Upper lobe of left lung (tissue), 6 donors: ENCODE measurements around the gene PSMG3. TPM values are rescaled to one million over a fixed set of nuclear protein-coding genes. Genes with fewer than 3 reads are reported as not detected.

Source experiments
- ATAC-seq, 2 donors: fragments of 200-7000 bp; cut with Tn5 transposase; one replicate each; pipeline ENCODE4 v1.9.1; 2022; ENCODE audit warnings: mild to moderate bottlenecking in 2 of 2, moderate library complexity in 2 of 2; ENCODE audit not compliant: low FRiP score in 2 of 2
- DNase-seq, 2 donors: peaks; one replicate each; pipeline ENCODE4 v3.0.0-alpha.2; 2019 to 2020
- H3K27ac ChIP-seq, 4 donors: fragments of 200-600 bp; sonication (generic); one replicate each; pipeline ENCODE4 v1.5.1; 2016 to 2019
- H3K27me3 ChIP-seq, 4 donors: fragments of 200-600 bp; sonication (generic); one replicate each; pipeline ENCODE4 v1.5.1; 2017 to 2019
- H3K36me3 ChIP-seq, 4 donors: fragments of 200-600 bp; sonication (generic); one replicate each; pipeline ENCODE4 v1.5.1; 2016 to 2019
- H3K4me1 ChIP-seq, 4 donors: fragments of 200-600 bp; sonication (generic); one replicate each; pipeline ENCODE4 v1.5.1; 2018 to 2019
- H3K4me3 ChIP-seq, 4 donors: fragments of 200-600 bp; sonication (generic); one replicate each; pipeline ENCODE4 v1.5.1; 2017 to 2019; ENCODE audit warnings: mild to moderate bottlenecking in 2 of 4, moderate library complexity in 1 of 4
- H3K9me3 ChIP-seq, 4 donors: fragments of 200-600 bp; sonication (generic); one replicate each; pipeline ENCODE4 v1.5.1; 2018 to 2019
- CTCF ChIP-seq, 6 experiments: fragments of 450-650 bp in 4 of 6; fragments of 200-600 bp in 2 of 6; sonication (generic) in 2 of 6; IDR thresholded peaks; one replicate each; pipeline ENCODE4 v1.5.1; 2016 to 2019; ENCODE audit warnings: antibody characterized with exemption in 6 of 6
- EP300 ChIP-seq, 4 donors: sonication (generic); formaldehyde crosslinking; IDR thresholded peaks; one replicate each; pipeline ENCODE4 v1.5.1; 2017; ENCODE audit warnings: antibody characterized with exemption in 4 of 4, control low read depth in 2 of 4
- POLR2A ChIP-seq, 4 donors: fragments of 450-650 bp; IDR thresholded peaks; one replicate each; pipeline ENCODE4 v1.5.1; 2016 to 2017; ENCODE audit warnings: antibody characterized with exemption in 4 of 4, mild to moderate bottlenecking in 2 of 4
- POLR2AphosphoS5 ChIP-seq, 2 donors: sonication (generic); formaldehyde crosslinking; IDR thresholded peaks; one replicate each; pipeline ENCODE4 v1.5.1; 2017; ENCODE audit warnings: antibody characterized with exemption in 2 of 2
- WGBS, 2 donors: methylation state at CpG; one replicate each; pipeline ENCODE4 v1.1.5; 2017 to 2018; 5-methylcytosine and 5-hydroxymethylcytosine counted together
- total RNA-seq, 6 donors: library from RNA; depleted of rRNA in 4 of 6; stranded (reverse); fragments of >200 nt in 4 of 6; gene quantifications; one replicate each; pipeline versions ENCODE4 v1.1.0 to v1.2.1, GENCODE V29; 2016 to 2021
- donor health status: DM: no; HTN: no; CAD: no; lungs with moderate emphysema.
- donor health status: DM: no; HTN: yes; CAD: no; lungs with severe emphysema.

Gene PSMG3
- total RNA-seq, 6 donors from 2014 or later = 19.0 to 53.1 (median 21.6) TPM

DNA sequence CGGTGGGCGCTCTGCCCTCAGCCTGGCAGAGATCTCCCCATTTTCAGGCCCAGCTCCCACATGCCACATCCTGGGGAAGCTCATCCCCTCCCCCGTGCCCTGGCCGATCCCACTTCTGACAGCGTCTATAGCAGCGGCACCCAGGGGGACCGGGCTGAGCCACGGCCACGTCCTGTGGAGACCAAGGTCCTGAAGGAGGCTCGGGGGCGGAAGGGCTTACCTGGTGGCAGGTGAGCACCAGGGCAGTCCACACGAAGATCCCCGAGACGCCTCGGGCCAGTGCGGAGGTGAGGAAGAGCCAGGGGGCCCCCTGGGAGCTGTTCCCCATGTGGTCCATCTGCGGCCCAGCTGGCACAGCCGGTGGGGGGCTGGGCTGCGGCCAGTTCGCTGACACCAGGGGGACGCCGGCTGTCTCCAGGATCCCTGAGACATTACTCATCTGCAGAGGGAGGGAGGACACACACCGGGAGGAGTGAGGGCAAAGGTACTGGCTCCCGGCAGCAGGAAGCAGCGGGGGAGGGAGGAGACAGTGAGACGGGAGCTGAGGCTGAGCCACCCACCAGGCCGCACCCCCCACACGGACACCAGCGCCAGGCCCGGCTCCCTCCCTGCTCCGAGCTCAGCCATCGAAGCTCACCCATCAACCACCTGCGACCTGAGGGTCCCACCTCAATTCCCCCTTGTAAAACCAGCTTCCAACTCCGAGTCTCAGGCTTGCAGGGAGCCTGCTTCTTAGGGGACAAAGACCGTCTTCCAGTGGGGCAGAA is 14.6 kb downstream of the PSMG3 start:
- H3K27ac ChIP-seq = peak overlapping the region; percentile 41 to 65 (median 50)
- H3K4me1 ChIP-seq = peaks cover 0 to 24% (median 13%) of the 10 kb centered on the region in 4 donors
- ATAC-seq = peak in 1 of 2 donors; percentile 33
- no peaks in the 10 kb centered on the region for H3K9me3 ChIP-seq
- no peak for TF ChIP-seq POLR2AphosphoS5 (IDR thresholded peaks at IDR 0.05)
- TF ChIP-seq POLR2A (IDR thresholded peaks at IDR 0.05) = no peak
- TF ChIP-seq EP300 (IDR thresholded peaks at IDR 0.05) = no peak
- no peak for TF ChIP-seq CTCF (IDR thresholded peaks at IDR 0.05)
- 35 to 53% methylated on average over 7 to 34 of the region's 35 CpGs for WGBS, 2 donors
- H3K27me3 ChIP-seq = no peaks in the 10 kb centered on the region
- DNase-seq = peak in 1 of 2 donors; percentile 68
- peak overlapping the region in 2 of 4 donors; percentile 23 to 30 for H3K4me3 ChIP-seq
- H3K36me3 ChIP-seq = no peaks in the 10 kb centered on the region

GRCh38 chr7:1554333-1555045 is 15.3 kb downstream of the PSMG3 start:
- Histone ChIP-seq H3K9me3 (no peaks in the 10 kb centered on the region), H3K27ac (no peak overlapping the region), H3K27me3 (no peaks in the 10 kb centered on the region), H3K4me3 (no peak overlapping the region), H3K4me1 (peaks cover 0 to 22% (median 13%) of the 10 kb centered on the region in 4 donors), H3K36me3 (no peaks in the 10 kb centered on the region)
- TF ChIP-seq CTCF (IDR thresholded peaks at IDR 0.05) (no peak), POLR2AphosphoS5 (IDR thresholded peaks at IDR 0.05) (no peak), POLR2A (IDR thresholded peaks at IDR 0.05) (no peak), EP300 (IDR thresholded peaks at IDR 0.05) (no peak)
- DNase-seq (peak in 1 of 2 donors; percentile 64), ATAC-seq (peak in 1 of 2 donors; percentile 1)
- WGBS, 2 donors = 73 to 83% methylated on average over 19 to 20 of the region's 20 CpGs

DNA sequence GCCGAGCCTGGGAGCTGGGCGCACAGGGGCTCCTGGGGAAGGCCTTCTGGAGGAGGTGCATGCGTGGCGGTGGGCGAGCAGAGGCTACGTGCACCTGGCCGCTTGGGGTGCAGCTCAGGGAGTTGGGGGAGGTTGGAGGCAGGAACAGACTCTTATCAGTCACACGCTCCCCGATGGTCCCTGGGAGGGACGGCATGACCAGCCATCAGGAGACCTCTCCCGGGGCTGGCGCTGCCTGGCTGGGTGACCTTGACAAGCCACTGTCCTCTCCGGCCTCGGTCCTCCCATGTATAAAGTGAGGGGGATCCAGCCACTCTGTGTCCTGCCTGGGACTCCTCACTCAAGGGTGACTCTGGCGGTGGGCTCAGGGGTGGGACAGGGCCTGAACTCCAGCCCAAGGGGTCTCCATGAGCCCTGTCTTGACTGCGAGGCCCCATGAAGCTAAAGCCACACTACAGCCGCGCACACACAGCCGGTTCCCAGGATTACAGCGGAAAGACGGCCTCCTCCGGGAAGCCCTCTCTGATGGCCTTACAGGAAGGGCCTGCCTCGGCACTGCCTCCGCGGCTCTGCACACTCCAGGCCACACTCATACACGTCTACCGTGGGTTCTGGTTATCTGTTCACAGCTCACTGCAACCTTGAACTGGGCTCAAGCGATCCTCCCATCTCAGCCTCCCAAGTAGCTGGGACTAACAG is 16.2 kb downstream of the PSMG3 start:
- DNase-seq (peak in 1 of 2 donors; percentile 77), ATAC-seq (no peak)
- no peak overlapping the region for H3K4me3 ChIP-seq

DNA sequence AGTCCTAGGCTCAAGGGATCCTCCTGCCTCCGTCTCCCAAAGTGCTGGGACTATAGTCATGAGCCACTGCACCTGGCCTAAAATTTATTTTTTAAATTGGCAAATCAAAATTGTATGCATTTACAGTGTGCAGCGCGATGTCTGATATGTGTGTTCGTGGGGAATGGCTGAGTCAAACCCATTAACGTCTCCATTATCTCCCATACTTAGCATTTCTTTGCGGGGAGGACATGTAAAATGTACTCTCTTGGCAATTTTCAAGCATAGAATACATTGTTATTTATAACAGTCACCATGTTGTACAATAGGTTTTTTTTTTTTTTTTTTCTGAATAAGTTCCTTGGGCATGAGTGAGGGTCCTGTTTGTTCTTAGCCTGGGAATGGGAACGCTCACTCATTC is 17.6 kb downstream of the PSMG3 start:
- DNase-seq (no peak), ATAC-seq (no peak)
- Histone ChIP-seq H3K4me3 (no peak overlapping the region), H3K27me3 (no peaks in the 10 kb centered on the region), H3K4me1 (peaks cover 0 to 18% (median 12%) of the 10 kb centered on the region in 4 donors), H3K27ac (no peak overlapping the region), H3K9me3 (no peaks in the 10 kb centered on the region), H3K36me3 (no peaks in the 10 kb centered on the region)
- TF ChIP-seq POLR2A (IDR thresholded peaks at IDR 0.05) (no peak), CTCF (IDR thresholded peaks at IDR 0.05) (no peak), POLR2AphosphoS5 (IDR thresholded peaks at IDR 0.05) (no peak), EP300 (IDR thresholded peaks at IDR 0.05) (no peak)
- WGBS, 2 donors = 85 to 86% methylated on average over 7 of the region's 7 CpGs

More for the DNA sequence above, 16.2 kb downstream of the PSMG3 start:
- Histone ChIP-seq H3K27ac (no peak overlapping the region), H3K36me3 (no peaks in the 10 kb centered on the region), H3K9me3 (no peaks in the 10 kb centered on the region), H3K4me1 (peaks cover 0 to 18% (median 12%) of the 10 kb centered on the region in 4 donors), H3K27me3 (no peaks in the 10 kb centered on the region)
- no peak for TF ChIP-seq POLR2A (IDR thresholded peaks at IDR 0.05)
- TF ChIP-seq EP300 (IDR thresholded peaks at IDR 0.05) = no peak
- TF ChIP-seq CTCF (IDR thresholded peaks at IDR 0.05) = no peak
- TF ChIP-seq POLR2AphosphoS5 (IDR thresholded peaks at IDR 0.05) = no peak
- 83 to 93% methylated on average over 21 to 26 of the region's 28 CpGs for WGBS, 2 donors
